Kidney (tissue), 14 donors: ENCODE results near the gene ROR1. TPM values are rescaled to one million over a fixed set of nuclear protein-coding genes. Genes with fewer than 3 reads are reported as not detected.

Source experiments
- DNase-seq, 5 donors: peaks; one replicate each; pipeline ENCODE4 v3.0.0-alpha.2; 2013 to 2020
- FAIRE-seq: peaks from 2 replicates; lab custom pipeline; 2012; peaks lifted over from hg19 to GRCh38; lab: Jason Lieb, UNC
- H3K27ac ChIP-seq, 2 donors: one replicate each; pipeline ENCODE4 v1.7.0; 2013; ENCODE audit warnings: low read depth in 2 of 2, low read length in 2 of 2, inconsistent platforms in 1 of 2
- H3K27me3 ChIP-seq: one replicate; pipeline ENCODE4 v1.7.1; 2013; ENCODE audit warnings: low read length, inconsistent platforms; ENCODE audit not compliant: control insufficient read depth, insufficient read depth
- H3K36me3 ChIP-seq, 3 donors: one replicate each; pipeline versions ENCODE4 v1.7.0 to v1.7.1; 2013; ENCODE audit warnings: low read length in 3 of 3, control low read depth in 1 of 3, inconsistent platforms in 1 of 3; ENCODE audit not compliant: insufficient read depth in 3 of 3, control insufficient read depth in 2 of 3
- H3K4me1 ChIP-seq, 3 donors: one replicate each; pipeline versions ENCODE4 v1.7.0 to v1.7.1; 2013; ENCODE audit warnings: low read length in 3 of 3, inconsistent platforms in 1 of 3, low read depth in 1 of 3; ENCODE audit not compliant: control insufficient read depth in 2 of 3, insufficient read depth in 2 of 3
- H3K4me3 ChIP-seq, 3 donors: one replicate each; pipeline versions ENCODE4 v1.7.0 to v1.8.1; 2013; ENCODE audit warnings: low read length in 3 of 3, control low read depth in 1 of 3, inconsistent platforms in 1 of 3
- H3K9ac ChIP-seq, 3 donors: one replicate each; pipeline versions ENCODE4 v1.7.0 to v1.7.1; 2013; ENCODE audit warnings: low read length in 3 of 3, control low read depth in 1 of 3, inconsistent platforms in 1 of 3
- H3K9me3 ChIP-seq, 3 donors: one replicate each; pipeline versions ENCODE4 v1.7.0 to v1.7.1; 2013; ENCODE audit warnings: low read length in 3 of 3, control low read depth in 1 of 3, inconsistent platforms in 1 of 3; ENCODE audit not compliant: control insufficient read depth in 2 of 3, insufficient read depth in 1 of 3
- intact Hi-C: fragments of 100-400 bp; cut with DNase I; formaldehyde crosslinking; loops from one replicate; pipeline ENCODE4 v1.11.1; 2022
- polyA plus RNA-seq: library from polyadenylated mRNA; stranded (reverse); fragments of 350-450 nt; fragmentation: Illumina TruSeq; extraction: RNeasy Lipid Tissue Mini Kit (QIAGEN cat#74804); gene quantifications from one replicate; pipeline ENCODE4 v1.2.3, GENCODE V29; 2014; ENCODE audit warnings: low read depth, low replicate concordance; ENCODE audit not compliant: insufficient read depth
- total RNA-seq: library from RNA; stranded (reverse); fragmentation: NEBNext Ultra II Directional; extraction: Animal tissue kit (Norgen Biotek cat#: 25700); gene quantifications from one replicate; pipeline ENCODE4 v1.2.1, GENCODE V29; 2021
- TF ChIP-seq, protein P1 (sequence below): IDR thresholded peaks from 3 replicates; pipeline ENCODE4 v1.5.1; 2012; ENCODE audit warnings: mild to moderate bottlenecking, moderate library complexity, borderline replicate concordance; ENCODE audit not compliant: insufficient read depth; ENCODE audit errors: extremely low read depth
- donor health status: control.
- donor health status: control.
- donor health status: control.
- donor health status: control.
- donor health status: control.
- donor health status: DM: yes; HTN: yes; CAD: no.
- donor health status: Normal renal cell carcinoma (clear cell type).

Gene ROR1
- total and polyA plus RNA-seq, 2 donors from 2014 or later, result 0.77 to 8.0 TPM

DNA sequence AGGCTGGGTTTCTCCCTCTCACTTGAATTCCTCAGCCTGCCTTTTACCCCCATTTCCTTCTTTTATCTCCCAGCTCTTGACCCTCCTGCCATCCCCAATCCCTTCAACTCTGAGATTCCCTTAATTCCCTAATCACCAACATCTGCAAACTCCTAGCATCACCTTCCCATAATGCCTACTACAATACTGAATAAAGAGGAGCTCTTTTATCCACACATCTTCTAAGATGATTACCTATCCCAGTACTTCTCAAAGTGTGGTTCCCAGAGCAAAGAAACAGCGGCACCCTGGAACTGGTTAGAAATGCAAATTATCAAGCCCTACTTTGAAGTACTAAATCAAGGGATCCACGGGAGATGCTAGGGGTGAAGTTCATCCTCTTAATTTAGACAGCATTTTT is 408.4 kb downstream of the ROR1 start:
- TF ChIP-seq, protein P1, sequence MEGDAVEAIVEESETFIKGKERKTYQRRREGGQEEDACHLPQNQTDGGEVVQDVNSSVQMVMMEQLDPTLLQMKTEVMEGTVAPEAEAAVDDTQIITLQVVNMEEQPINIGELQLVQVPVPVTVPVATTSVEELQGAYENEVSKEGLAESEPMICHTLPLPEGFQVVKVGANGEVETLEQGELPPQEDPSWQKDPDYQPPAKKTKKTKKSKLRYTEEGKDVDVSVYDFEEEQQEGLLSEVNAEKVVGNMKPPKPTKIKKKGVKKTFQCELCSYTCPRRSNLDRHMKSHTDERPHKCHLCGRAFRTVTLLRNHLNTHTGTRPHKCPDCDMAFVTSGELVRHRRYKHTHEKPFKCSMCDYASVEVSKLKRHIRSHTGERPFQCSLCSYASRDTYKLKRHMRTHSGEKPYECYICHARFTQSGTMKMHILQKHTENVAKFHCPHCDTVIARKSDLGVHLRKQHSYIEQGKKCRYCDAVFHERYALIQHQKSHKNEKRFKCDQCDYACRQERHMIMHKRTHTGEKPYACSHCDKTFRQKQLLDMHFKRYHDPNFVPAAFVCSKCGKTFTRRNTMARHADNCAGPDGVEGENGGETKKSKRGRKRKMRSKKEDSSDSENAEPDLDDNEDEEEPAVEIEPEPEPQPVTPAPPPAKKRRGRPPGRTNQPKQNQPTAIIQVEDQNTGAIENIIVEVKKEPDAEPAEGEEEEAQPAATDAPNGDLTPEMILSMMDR, result no peak
- Histone ChIP-seq H3K27me3 (no peaks in the 10 kb centered on the region), H3K9me3 (no peaks in the 10 kb centered on the region), H3K36me3 (no peaks in the 10 kb centered on the region), H3K4me3 (no peak overlapping the region), H3K27ac (no peak overlapping the region), H3K9ac (no peak overlapping the region), H3K4me1 (peaks cover 0 to 7% (median 5%) of the 10 kb centered on the region in 3 donors)
- intact Hi-C loops, result no loop called here
- FAIRE-seq (no peak), DNase-seq (no peak)

DNA sequence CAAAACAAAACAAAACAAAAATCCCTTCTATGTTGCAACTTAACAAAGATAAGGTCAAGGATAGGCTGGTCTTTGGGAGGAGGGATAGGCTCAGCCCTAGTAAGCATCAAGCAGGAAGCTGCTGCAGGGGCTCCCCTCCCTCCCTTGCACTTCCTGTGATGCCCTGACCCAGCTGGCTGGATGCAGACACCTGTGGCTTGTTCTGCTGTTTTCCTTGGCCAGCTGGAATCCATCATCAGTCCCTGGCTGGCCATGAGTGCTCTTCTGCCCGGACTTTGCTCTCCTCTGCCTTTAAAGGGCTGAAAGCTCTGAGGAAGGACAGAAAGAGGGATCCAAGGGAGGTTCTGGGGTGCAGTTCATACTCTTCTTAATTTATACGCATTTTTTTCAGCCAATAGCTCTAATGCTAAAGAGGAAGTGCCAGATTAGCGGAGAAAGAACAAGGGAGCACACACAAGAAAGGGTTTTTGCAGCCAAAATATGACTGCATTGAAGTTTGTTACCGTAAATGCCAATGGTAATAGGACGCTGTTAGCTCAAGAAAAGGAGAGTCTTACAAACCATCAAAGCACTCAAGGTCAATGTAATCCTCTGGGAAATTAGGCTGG is 409.7 kb downstream of the ROR1 start:
- H3K27ac ChIP-seq, result no peak overlapping the region
- TF ChIP-seq, protein P1, result no peak
- intact Hi-C loops, result no loop called here

DNA sequence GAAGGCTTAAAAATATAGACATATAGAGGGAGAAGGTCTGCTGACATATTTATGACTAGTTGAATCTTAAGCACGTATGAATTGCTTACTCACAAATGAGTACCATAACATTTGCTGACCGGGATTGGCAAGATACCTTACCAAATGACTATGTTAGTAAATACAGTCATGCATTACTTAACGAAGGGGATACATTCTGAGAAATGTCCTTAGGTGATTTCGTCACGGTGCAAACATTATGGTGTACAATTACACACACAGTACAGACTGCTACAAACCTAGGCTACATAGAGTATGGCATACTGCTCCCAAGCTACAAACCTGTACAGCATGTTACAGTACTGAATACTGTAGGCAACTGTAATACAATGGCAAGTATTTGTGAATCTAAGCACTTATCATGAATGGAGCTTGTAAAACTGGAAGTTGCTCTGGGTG is 410.2 kb downstream of the ROR1 start:
- DNase-seq (peak in 2 of 5 donors; percentile 60 to 77), FAIRE-seq (no peak)
- no peaks in the 10 kb centered on the region for H3K36me3 ChIP-seq
- no peaks in the 10 kb centered on the region for H3K9me3 ChIP-seq
- H3K27ac ChIP-seq, result no peak overlapping the region
- peaks cover 0 to 7% (median 5%) of the 10 kb centered on the region in 3 donors for H3K4me1 ChIP-seq
- H3K4me3 ChIP-seq, result no peak overlapping the region
- TF ChIP-seq, protein P1, result no peak
- intact Hi-C loops, result no loop called here
- H3K27me3 ChIP-seq, result no peaks in the 10 kb centered on the region
- no peak overlapping the region for H3K9ac ChIP-seq

More for the DNA sequence above, 409.7 kb downstream of the ROR1 start:
- FAIRE-seq (no peak), DNase-seq (peak in 4 of 5 donors; percentile 73 to 87 (median 83))
- H3K9ac ChIP-seq, result no peak overlapping the region
- H3K27me3 ChIP-seq, result no peaks in the 10 kb centered on the region
- no peaks in the 10 kb centered on the region for H3K36me3 ChIP-seq
- H3K4me3 ChIP-seq, result no peak overlapping the region
- no peaks in the 10 kb centered on the region for H3K9me3 ChIP-seq
- H3K4me1 ChIP-seq, result peaks cover 0 to 7% (median 5%) of the 10 kb centered on the region in 3 donors
